WI38 (cell line): Measurements from ENCODE around the gene COL5A1.

Experiments used
- H3K4me3 ChIP-seq: 2 replicates; pipeline ENCODE4 v1.5.1; 2011; ENCODE audit warnings: low read depth, mild to moderate bottlenecking, control low read depth, low read length
- TF ChIP-seq, protein P1 (sequence below): IDR thresholded peaks from 2 replicates; pipeline ENCODE4 v1.5.1; 2012; ENCODE audit warnings: low read depth, mild to moderate bottlenecking, control low read depth, low read length

The COL5A1 gene

DNA sequence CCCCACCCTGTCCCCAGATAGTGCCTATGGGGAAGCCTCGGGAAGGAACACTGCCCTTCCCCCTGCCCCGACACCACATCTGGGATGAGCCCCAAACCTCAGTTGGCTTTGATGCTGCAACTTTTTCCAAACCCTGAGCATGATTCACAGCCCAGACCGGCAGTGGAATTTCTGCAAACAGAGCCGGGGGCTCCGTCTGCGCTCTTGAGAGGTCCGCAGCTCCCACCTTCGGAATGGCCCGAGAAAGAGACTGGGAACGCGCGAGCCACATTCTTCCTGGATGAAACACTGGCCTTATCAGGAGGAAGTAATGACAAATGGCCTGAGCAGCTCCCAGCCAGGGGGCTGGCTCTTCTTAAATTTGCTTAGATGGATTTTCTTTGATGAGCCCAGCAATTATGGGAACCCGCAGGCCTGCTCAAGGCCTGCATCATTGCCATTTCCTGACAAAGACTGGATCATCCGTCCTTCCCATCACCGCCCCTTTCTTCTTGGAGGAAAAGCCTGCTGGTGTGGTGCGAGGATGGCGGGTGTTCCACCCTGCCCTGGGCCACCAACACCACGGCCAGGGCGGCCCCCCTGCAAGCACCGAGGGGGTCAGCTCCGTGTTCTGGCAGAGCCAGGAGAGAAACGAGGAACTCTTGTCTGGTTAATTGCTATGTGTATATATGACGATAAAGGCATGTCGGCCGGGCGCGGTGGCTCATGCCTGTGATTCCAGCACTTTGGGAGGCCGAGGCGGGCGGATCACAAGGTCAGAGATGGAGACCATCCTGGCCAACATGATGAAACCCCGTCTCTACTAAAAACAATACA lies 38.8 kb upstream of the COL5A1 start:
- TF ChIP-seq, protein P1, sequence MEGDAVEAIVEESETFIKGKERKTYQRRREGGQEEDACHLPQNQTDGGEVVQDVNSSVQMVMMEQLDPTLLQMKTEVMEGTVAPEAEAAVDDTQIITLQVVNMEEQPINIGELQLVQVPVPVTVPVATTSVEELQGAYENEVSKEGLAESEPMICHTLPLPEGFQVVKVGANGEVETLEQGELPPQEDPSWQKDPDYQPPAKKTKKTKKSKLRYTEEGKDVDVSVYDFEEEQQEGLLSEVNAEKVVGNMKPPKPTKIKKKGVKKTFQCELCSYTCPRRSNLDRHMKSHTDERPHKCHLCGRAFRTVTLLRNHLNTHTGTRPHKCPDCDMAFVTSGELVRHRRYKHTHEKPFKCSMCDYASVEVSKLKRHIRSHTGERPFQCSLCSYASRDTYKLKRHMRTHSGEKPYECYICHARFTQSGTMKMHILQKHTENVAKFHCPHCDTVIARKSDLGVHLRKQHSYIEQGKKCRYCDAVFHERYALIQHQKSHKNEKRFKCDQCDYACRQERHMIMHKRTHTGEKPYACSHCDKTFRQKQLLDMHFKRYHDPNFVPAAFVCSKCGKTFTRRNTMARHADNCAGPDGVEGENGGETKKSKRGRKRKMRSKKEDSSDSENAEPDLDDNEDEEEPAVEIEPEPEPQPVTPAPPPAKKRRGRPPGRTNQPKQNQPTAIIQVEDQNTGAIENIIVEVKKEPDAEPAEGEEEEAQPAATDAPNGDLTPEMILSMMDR = no peak
- H3K4me3 ChIP-seq = peak overlapping the region; percentile 37; the same call in 1 of the 2 replicates

DNA sequence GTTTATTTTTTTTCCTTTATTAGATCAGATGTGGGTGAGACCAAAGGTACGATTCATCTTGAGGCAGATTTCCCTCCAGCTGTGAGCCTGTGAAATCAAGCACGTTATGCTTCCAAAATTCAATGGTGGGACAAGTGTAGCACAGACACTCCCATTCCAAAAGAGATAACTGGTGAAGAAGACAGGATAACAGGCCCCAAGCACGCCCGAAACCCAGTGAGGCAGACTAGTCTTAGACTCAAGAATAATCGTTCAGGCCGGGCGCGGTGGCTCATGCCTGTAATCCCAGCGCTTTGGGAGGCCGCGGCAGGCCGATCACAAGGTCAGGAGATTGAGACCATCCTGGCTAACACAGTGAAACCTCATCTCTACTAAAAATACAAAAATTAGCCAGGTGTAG lies 36.8 kb upstream of the COL5A1 start:
- TF ChIP-seq, protein P1 = no peak
- no peak overlapping the region for H3K4me3 ChIP-seq

DNA sequence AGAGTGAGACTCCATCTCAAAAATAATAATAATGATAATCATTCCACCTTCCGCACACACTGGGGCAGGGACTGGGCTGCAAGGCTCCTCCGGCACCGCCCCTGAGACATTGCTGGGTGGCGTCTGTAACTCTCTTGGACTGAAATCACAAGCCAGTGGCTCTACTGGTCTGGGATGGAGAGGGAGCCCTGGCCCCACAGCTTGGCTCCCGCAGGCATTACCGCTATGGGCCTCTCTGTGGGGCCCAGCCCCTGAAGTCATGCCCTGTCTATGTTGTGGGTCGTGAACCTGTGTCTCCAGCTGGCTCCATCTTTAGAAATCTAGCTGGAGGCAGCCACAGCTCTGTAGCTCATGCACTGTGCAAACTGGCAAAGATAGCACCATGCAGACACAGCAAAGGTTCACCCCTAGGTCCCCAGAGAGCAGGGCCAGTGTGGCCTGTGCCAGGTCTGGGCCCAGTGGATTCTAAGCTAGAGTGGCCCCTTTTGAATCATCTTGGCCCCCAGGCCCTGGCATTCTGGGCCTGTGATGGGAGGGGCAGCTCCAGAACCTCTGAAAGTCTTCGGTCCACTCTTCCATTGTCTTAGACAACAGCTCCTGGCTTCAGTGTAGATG lies 36.1 kb upstream of the COL5A1 start:
- TF ChIP-seq, protein P1 = no peak
- H3K4me3 ChIP-seq = no peak overlapping the region

DNA sequence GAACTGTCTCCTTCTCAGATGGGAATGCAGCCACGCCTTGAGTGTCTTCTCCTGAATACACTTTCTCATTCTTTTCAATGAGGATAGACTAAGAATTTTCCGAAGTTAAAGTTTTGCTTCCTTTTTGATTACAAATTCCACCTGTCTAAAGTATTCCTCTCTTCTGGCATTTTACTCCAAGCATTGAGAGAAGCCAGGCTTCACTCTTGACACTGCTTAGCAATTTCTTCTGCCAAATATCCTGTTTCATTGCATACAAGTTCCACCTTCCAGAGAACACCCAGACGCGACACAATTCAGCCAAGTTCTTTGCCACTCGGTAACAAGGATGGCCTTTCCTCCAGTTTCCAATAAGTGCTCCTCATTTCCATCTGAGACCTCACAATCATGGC lies 35.6 kb upstream of the COL5A1 start:
- H3K4me3 ChIP-seq = no peak overlapping the region
- TF ChIP-seq, protein P1 = no peak

DNA sequence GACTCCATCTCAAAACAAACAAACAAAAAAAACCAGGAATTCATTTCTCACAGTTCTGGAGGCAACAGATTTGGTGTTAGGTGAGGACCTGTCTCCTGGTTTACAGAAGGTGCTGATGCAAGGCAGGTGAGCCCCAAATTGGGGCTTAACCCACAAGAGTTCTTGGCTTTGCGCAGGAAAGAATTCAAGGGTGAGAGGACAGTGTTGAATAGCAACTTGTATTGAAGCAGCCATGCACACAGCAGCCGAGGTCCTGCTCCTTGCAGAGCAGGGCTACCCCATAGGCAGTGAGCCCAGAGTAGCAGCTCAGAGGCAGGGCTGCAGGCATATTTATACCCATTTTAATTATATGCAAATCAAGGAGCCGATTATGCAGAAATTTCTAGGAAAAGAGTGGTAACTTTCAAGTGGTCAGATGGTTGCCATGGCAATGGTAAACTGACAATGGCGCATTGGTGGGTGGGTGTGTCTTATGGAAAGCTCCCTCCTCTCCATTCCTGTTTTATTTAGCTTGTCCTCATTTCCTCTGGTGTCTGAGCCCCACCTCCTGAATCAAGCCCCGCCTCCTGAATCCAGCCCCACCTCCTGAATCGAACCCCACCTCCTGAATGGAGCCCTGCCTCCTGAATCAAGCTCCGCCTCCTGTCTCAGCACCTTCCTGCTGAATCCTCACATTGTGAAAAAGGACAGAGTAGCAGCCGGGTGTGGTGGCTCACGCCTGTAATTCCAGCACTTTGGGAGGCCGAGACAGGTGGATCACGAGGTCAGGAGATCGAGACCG lies 34.5 kb upstream of the COL5A1 start:
- TF ChIP-seq, protein P1 = no peak
- H3K4me3 ChIP-seq = no peak overlapping the region

DNA sequence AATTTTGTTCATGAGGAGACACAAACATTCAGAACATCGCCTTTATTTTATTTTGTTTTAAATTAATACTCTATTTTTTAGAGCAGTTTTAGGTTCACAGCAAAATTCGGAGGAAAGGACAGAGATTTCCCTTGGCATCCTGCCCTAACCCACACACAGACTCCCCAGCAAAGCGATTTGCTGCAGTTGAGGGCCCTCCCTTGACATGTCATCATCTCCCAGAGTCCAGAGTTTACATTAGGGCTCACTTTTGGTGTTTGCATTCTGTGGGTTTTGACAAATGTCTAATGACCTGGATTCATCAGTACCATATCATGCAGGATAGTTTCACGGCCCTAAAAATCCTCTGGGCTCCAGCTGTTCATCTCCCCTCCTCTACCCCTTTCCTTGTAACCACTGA lies 33.6 kb upstream of the COL5A1 start:
- TF ChIP-seq, protein P1 = no peak
- H3K4me3 ChIP-seq = no peak overlapping the region
